CD14-positive monocyte (primary cell): ENCODE measurements around the gene TTF2. TPM values are rescaled to one million over a fixed set of nuclear protein-coding genes. Genes with fewer than 3 reads are reported as not detected.
A peak's percentile ranks its signal among the peaks of the same experiment; 100 is the strongest.

ENCODE experiments used
- DNase-seq, 3 donors: peaks; one replicate each; pipeline ENCODE4 v3.0.0-alpha.2; 2011 to 2022
- H2AFZ ChIP-seq: 2 replicates; pipeline ENCODE4 v1.6.0; 2012; ENCODE audit warnings: mild to moderate bottlenecking, low read depth, low read length, inconsistent platforms; ENCODE audit not compliant: insufficient read depth, poor library complexity, severe bottlenecking
- H3K27ac ChIP-seq, 2 donors: 1 replicate in 1 of 2; 2 replicates in 1 of 2; pipeline ENCODE4 v1.5.1; 2012 to 2013; ENCODE audit warnings: low read length in 2 of 2, control low read depth in 1 of 2, inconsistent platforms in 1 of 2, low read depth in 1 of 2, mild to moderate bottlenecking in 1 of 2
- H3K27me3 ChIP-seq, 2 donors: one replicate each; pipeline versions ENCODE4 v1.6.0 to v1.6.1; 2011 to 2013; ENCODE audit warnings: low read length in 2 of 2; ENCODE audit not compliant: control insufficient read depth in 2 of 2, insufficient read depth in 2 of 2
- H3K36me3 ChIP-seq, 2 donors: replicated peaks in 1 of 2; 1 replicate in 1 of 2; 2 replicates in 1 of 2; pipeline versions ENCODE4 v1.5.1 to v1.6.1; 2012 to 2013; ENCODE audit warnings: low read length in 2 of 2, control low read depth in 1 of 2, inconsistent platforms in 1 of 2, mild to moderate bottlenecking in 1 of 2; ENCODE audit not compliant: insufficient read depth in 2 of 2, control insufficient read depth in 1 of 2
- H3K4me1 ChIP-seq, 2 donors: 1 replicate in 1 of 2; 2 replicates in 1 of 2; pipeline versions ENCODE4 v1.5.1 to v1.6.1; 2012 to 2013; ENCODE audit warnings: low read length in 2 of 2, control low read depth in 1 of 2, inconsistent platforms in 1 of 2, mild to moderate bottlenecking in 1 of 2, moderate library complexity in 1 of 2; ENCODE audit not compliant: insufficient read depth in 2 of 2, control insufficient read depth in 1 of 2
- H3K4me2 ChIP-seq: replicated peaks from 2 replicates; pipeline ENCODE3; 2012; ENCODE audit warnings: low read length, moderate library complexity, mild to moderate bottlenecking; ENCODE audit not compliant: poor library complexity, severe bottlenecking; ENCODE audit errors: extremely low read depth
- H3K4me3 ChIP-seq, 3 experiments: fragments of 200-600 bp in 1 of 3; sonication (generic) in 1 of 3; replicated peaks in 1 of 3; 1 replicate in 2 of 3; 2 replicates in 1 of 3; pipeline ENCODE4 v1.5.1; 2011 to 2013; ENCODE audit warnings: low read length in 3 of 3, mild to moderate bottlenecking in 3 of 3, control low read depth in 2 of 3, low read depth in 2 of 3, inconsistent platforms in 1 of 3, moderate library complexity in 1 of 3
- H3K79me2 ChIP-seq: 2 replicates; pipeline ENCODE4 v1.6.0; 2012; ENCODE audit warnings: mild to moderate bottlenecking, control low read depth, inconsistent platforms, low read length, moderate library complexity; ENCODE audit not compliant: insufficient read depth
- H3K9ac ChIP-seq: 2 replicates; pipeline ENCODE4 v1.6.0; 2017; ENCODE audit warnings: low read length, mild to moderate bottlenecking; ENCODE audit not compliant: insufficient read depth, poor library complexity, severe bottlenecking
- H3K9me3 ChIP-seq, 2 donors: replicated peaks in 1 of 2; 1 replicate in 1 of 2; 2 replicates in 1 of 2; pipeline versions ENCODE4 v1.5.1 to v1.6.1; 2012 to 2013; ENCODE audit warnings: low read length in 2 of 2, control low read depth in 1 of 2; ENCODE audit not compliant: control insufficient read depth in 1 of 2, insufficient read depth in 1 of 2
- H4K20me1 ChIP-seq: 2 replicates; pipeline ENCODE4 v1.6.0; 2012; ENCODE audit warnings: mild to moderate bottlenecking, low read length, control low read depth, moderate library complexity; ENCODE audit not compliant: insufficient read depth
- H3K27ac Mint-ChIP-seq, 7 donors: one replicate each; pipeline ENCODE4 v1.8.0; 2020; ENCODE audit warnings: mild to moderate bottlenecking in 7 of 7, mixed read lengths in 7 of 7, moderate library complexity in 6 of 7, inconsistent platforms in 2 of 7
- H3K27me3 Mint-ChIP-seq, 3 donors: one replicate each; pipeline ENCODE4 v1.8.0; 2021 to 2022; ENCODE audit warnings: low read depth in 3 of 3, mild to moderate bottlenecking in 3 of 3, mixed read lengths in 3 of 3, moderate library complexity in 3 of 3, inconsistent platforms in 1 of 3
- H3K36me3 Mint-ChIP-seq, 2 donors: one replicate each; pipeline ENCODE4 v1.8.0; 2020; ENCODE audit warnings: mixed read lengths in 2 of 2, inconsistent platforms in 1 of 2, mild to moderate bottlenecking in 1 of 2
- H3K4me1 Mint-ChIP-seq: one replicate; pipeline ENCODE4 v1.8.0; 2020; ENCODE audit warnings: mild to moderate bottlenecking, mixed read lengths
- H3K4me3 Mint-ChIP-seq, 2 donors: one replicate each; pipeline ENCODE4 v1.8.0; 2020; ENCODE audit warnings: mild to moderate bottlenecking in 2 of 2, mixed read lengths in 2 of 2, moderate library complexity in 1 of 2
- H3K9me3 Mint-ChIP-seq, 7 donors: one replicate each; pipeline ENCODE4 v1.8.0; 2020 to 2022; ENCODE audit warnings: mixed read lengths in 7 of 7, mild to moderate bottlenecking in 6 of 7, moderate library complexity in 6 of 7, inconsistent platforms in 2 of 7
- WGBS: methylation state at CpG from one replicate; pipeline ENCODE4 v1.1.5; 2013; ENCODE audit warnings: missing lambda C conversion rate; ENCODE audit not compliant: insufficient coverage; 5-methylcytosine and 5-hydroxymethylcytosine counted together
- intact Hi-C, 2 donors: fragments of 100-400 bp; cut with micrococcal nuclease; formaldehyde crosslinking; loops; one replicate each; pipeline versions ENCODE4 v1.15.0 to v1.15.1; 2023
- polyA plus RNA-seq, 3 donors: library from polyadenylated mRNA; depleted of rRNA in 1 of 3; unstranded in 2 of 3; stranded (reverse) in 1 of 3; fragments of 300-500 nt in 2 of 3; fragments of >200 nt in 1 of 3; fragmentation: Illumina TruSeq in 2 of 3; gene quantifications; 1 replicate in 2 of 3; 2 replicates in 1 of 3; pipeline ENCODE4 v1.2.3, GENCODE V29; 2012 to 2021
- TF ChIP-seq, protein P1 (sequence below): fragments of 200-600 bp; IDR thresholded peaks from one replicate; pipeline ENCODE4 v1.8.0; 2022; ENCODE audit warnings: antibody characterized with exemption, mild to moderate bottlenecking

The TTF2 gene
- polyA plus RNA-seq, 3 donors: 5.6 to 12.9 (median 8.0) TPM

DNA sequence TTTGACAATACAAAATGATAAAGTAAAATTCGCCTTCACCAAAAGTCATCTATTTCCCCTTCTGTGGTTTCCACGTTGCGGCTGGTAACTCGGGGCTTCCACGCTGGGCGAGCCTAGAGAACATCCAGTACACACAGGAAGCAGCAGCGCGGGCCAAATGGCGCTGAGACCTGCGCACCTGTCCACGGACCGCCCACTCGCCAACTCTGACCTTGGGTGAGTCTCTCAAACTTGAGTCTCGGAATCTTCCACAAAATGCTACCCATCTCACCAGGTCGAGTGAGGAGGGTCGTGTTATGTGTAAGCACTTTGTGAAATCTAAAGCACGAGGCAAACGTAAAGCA, 820 bp upstream of the TTF2 start:
- Histone ChIP-seq H3K36me3 (peaks cover 0 to 17% of the 10 kb centered on the region in 2 donors), H3K4me3 (peak overlapping the region; percentile 67 to 85 (median 73)), H3K9ac (peak overlapping the region; percentile 80), H3K79me2 (peaks cover 41% of the 10 kb centered on the region), H3K4me2 (peak overlapping the region; percentile 99), H3K4me1 (peaks cover 16 to 25% of the 10 kb centered on the region in 2 donors), H3K27ac (peak overlapping the region in 1 of 2 donors; percentile 85), H3K27me3 (no peaks in the 10 kb centered on the region), H2AFZ (peak overlapping the region; percentile 99), H3K9me3 (no peaks in the 10 kb centered on the region), H4K20me1 (no peaks in the 10 kb centered on the region)
- no peaks in the 10 kb centered on the region for H3K27me3 Mint-ChIP-seq
- peak overlapping the region in 2 of 7 donors; percentile 61 to 63 for H3K27ac Mint-ChIP-seq
- peak in 1 of 3 donors; percentile 27 for DNase-seq
- intact Hi-C loops: loop anchor here (5.0 to 10.0 kb wide), 5 partner anchors 63 to 485 kb away; partner anchors contain the start of genes CD58 (in 2 of the 2) and TRIM45 (in 1 of the 2)
- no peaks in the 10 kb centered on the region for H3K9me3 Mint-ChIP-seq
- TF ChIP-seq, protein P1, sequence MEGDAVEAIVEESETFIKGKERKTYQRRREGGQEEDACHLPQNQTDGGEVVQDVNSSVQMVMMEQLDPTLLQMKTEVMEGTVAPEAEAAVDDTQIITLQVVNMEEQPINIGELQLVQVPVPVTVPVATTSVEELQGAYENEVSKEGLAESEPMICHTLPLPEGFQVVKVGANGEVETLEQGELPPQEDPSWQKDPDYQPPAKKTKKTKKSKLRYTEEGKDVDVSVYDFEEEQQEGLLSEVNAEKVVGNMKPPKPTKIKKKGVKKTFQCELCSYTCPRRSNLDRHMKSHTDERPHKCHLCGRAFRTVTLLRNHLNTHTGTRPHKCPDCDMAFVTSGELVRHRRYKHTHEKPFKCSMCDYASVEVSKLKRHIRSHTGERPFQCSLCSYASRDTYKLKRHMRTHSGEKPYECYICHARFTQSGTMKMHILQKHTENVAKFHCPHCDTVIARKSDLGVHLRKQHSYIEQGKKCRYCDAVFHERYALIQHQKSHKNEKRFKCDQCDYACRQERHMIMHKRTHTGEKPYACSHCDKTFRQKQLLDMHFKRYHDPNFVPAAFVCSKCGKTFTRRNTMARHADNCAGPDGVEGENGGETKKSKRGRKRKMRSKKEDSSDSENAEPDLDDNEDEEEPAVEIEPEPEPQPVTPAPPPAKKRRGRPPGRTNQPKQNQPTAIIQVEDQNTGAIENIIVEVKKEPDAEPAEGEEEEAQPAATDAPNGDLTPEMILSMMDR: no peak
- 0% methylated on average over 10 of the region's 18 CpGs for WGBS
- peaks cover 22% of the 10 kb centered on the region for H3K4me1 Mint-ChIP-seq
- no peak overlapping the region for H3K4me3 Mint-ChIP-seq
- peaks cover 9% of the 10 kb centered on the region in 2 donors for H3K36me3 Mint-ChIP-seq

DNA sequence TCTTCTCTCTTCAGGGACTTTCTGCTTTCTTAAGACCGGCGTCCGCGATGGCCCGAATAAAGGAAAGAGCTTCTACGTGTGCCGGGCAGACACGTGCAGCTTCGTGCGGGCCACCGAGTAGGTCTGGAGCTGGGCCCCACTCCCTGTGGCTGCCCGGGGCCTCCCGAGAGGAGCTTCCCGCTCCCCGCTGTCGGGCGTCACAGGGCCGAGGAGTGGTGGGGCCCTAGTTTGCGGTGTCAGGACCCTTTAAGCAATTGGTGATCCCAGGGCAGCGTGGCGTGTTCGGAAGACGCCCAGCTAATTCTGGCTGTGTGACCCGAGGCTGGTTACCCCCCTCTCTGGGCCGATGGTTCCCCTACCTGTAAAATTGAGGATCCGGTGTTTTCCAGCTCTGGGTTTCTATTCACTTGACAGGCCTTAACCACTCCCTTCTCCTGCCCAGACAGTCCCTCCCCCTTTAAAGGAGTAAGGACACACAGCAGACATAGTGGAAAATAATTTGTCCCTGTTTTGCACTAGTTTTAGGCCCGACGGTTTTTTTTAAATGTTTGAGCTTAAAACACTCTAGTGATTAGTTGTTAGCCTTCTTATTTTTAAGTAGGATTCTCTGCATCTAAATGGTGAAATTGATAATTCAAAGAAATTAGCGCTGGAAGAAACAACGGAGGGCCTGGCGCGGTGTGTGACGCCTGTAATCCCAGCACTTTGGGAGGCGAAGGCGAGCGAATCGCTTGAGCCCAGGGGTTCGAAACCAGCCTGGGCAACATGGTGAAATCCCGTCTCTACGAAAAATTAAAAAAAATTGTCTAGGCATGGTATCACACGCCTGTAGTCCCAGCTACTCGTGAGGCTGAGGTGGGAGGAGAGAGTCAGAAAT, 553 bp downstream of the TTF2 start:
- H3K4me1 Mint-ChIP-seq: peaks cover 21% of the 10 kb centered on the region
- intact Hi-C loops: loop anchor here in 1 of 2 donors (5.0 to 10.0 kb wide), 2 partner anchors 62 to 834 kb away; partner anchors contain the start of gene TRIM45
- H4K20me1 ChIP-seq: no peaks in the 10 kb centered on the region
- H3K9me3 Mint-ChIP-seq: no peaks in the 10 kb centered on the region
- peak overlapping the region; percentile 80 for H3K9ac ChIP-seq
- H3K36me3 Mint-ChIP-seq: peaks cover 18 to 21% of the 10 kb centered on the region in 2 donors
- H3K4me3 Mint-ChIP-seq: no peak overlapping the region
- H3K4me2 ChIP-seq: peak overlapping the region; percentile 99
- WGBS: 30% methylated on average over 40 of the region's 42 CpGs
- H3K79me2 ChIP-seq: peaks cover 41% of the 10 kb centered on the region
- H3K9me3 ChIP-seq: no peaks in the 10 kb centered on the region
- no peaks in the 10 kb centered on the region for H3K27me3 Mint-ChIP-seq
- H2AFZ ChIP-seq: peak overlapping the region; percentile 99
- TF ChIP-seq, protein P1: no peak
- no peaks in the 10 kb centered on the region for H3K27me3 ChIP-seq
- DNase-seq: peak in 1 of 3 donors; percentile 12
- H3K36me3 ChIP-seq: peaks cover 0 to 31% of the 10 kb centered on the region in 2 donors
- H3K4me3 ChIP-seq: peak overlapping the region; percentile 67 to 85 (median 73)
- peak overlapping the region in 2 of 7 donors; percentile 75 to 77 for H3K27ac Mint-ChIP-seq
- peak overlapping the region; percentile 22 to 85 for H3K27ac ChIP-seq
- peaks cover 16 to 25% of the 10 kb centered on the region in 2 donors for H3K4me1 ChIP-seq
